T follicular helper cell (primary cell): ENCODE measurements around the gene USH2A.

Experiments
- DNase-seq: peaks from one replicate; pipeline ENCODE4 v3.0.0-alpha.2; 2020; ENCODE audit warnings: low read depth

USH2A gene

DNA sequence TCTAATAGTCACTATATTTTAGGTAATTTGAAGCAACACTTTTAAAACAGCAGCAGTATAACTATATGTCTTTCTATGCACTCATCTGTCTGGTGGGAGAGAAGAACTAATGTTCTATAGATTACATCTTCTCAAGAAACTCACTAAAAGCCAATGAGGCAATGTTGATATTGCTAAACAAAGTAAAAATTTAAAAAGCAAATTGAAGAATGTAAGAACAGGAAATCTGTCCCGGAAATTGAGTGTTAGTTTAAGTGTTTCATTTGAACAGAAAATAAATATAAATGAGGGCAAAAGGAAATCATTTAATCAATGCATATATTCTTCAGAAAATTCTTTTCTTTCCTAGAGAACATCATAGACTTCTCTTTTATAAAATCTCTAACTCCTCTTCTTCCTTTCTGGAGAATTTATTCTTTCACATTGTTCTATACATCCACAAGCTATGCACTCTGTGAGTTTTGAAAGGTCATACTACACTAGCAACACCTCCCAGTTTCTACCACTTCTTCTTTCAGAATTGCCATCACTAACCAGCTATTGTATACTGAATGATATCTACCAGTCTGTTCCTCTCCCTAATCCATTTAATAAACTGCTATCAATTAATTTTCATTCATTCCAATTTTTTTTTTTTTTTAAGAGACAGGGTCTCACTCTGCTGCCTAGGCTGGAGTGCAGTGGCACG, 153.0 kb downstream of the USH2A start:
- DNase-seq: no peak

GRCh38 chr1:216261631-216262030, 161.6 kb downstream of the USH2A start:
- DNase-seq: no peak

DNA sequence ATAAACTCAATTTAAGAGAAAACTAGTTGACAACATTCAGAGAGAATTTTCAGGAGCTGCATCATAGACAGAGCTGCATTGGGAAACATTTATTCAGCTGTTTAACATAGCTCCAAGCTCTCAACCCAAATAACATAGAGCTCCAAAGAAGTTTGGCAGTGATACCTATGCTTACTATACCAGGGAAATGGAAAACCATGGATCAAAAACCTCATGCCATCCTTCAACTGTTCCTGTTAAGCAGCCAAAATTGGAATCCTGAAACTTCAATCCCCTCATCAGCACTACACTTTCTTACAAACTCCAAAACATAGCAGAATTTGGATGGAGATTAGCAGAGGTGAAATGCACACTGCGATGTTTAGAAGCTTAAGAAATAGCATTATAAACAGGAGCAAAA, 164.4 kb downstream of the USH2A start:
- DNase-seq: no peak

DNA sequence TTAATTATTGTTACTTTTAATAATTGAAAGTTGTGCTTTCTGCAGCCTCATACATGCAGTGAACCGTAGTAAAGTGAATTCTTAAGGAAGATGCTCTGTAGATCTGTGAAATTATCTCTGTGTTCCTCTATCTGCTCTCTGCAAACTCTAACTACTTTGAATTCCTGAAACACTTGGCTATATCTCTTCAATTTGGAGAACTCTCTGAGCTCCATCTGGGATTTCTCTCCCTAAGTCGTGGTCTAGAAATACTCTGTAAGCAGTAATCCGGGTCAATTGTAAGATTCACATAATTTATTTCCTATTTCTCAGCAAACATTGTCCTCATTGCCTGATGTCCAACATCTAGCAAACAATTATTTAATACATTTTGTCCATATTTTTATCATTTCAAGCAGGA, 164.9 kb downstream of the USH2A start:
- no peak for DNase-seq

DNA sequence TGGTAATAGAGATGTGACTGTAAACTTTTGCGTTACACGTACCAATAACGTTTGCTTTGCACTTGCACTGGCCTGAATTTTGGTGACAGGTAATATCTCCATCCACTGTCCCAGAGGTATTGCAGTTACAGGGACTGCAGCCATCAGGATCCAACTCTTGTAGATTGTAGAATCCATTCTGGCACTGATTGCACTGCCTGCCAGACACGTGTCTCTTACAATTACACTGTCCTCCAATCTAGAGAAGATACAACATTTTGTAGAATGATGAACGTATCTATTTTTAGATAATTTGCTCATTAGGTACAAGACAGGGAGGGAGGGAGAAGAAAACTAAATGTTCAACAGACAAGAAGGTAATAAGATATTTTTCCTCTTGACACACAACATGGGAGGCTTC, 172.4 kb downstream of the USH2A start:
- DNase-seq: no peak

DNA sequence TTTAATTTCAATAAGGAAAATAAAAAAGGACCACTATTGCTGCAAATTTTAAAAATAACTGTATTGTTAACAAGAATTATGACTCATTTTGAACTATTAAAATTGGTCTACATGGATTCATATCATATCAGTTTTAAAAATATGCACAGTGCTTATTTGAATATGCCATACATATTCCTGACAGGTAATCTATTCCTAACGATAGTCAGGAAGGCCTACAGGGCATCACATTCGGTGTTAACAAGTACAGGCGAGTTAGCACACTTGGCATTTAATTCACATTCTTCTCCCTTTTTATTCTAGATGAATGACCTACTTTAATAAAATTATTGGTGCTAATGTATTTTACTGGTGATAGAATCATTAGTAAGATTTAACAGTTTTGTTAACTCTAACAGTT, 174.6 kb downstream of the USH2A start:
- no peak for DNase-seq

DNA sequence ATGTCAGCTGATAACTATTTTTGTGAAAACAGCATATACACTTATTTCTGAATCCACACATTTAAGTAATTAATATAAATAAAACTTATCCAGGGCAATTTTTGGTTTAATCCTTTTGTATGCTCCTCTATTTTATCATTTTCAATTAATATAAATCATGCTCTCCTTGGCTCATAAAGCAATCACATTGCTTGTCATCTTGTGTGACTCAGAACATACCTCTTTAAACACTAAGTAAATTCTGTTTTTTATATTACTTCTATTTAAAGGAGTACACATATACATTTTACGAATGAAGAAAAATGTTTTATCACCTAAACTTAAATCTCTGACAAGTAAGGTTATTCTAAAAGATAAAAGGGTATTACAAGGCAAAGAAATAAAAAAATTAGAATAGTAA, 175.3 kb downstream of the USH2A start:
- no peak for DNase-seq

DNA sequence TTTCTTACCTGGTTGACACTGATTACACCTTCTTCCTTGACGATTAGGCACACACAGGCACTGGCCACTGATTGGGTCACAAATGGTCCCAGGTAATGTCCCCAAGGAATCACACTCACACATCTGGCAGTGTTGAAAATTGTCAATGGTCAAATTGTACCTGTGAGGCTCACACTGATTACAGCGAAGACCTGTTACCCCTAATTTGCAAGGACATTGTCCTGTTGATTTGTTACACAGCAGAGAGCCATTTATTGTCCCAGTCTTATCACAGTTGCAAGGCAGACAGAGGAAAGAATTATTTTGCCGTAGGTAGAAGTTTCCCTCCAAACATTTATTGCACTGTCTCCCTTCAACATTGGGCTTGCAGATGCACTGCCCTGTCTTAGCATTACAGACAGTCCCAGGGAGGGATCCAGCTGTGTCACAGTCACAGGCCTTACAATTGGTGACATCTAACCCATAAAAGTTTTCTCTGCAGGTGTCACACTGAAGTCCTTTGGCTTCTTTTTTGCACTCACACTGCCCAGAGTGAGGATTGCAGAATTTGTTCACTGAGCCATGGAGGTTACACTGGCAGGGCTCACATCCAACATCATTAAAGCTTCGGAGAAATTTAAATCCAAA, 176.6 kb downstream of the USH2A start:
- DNase-seq: no peak

DNA sequence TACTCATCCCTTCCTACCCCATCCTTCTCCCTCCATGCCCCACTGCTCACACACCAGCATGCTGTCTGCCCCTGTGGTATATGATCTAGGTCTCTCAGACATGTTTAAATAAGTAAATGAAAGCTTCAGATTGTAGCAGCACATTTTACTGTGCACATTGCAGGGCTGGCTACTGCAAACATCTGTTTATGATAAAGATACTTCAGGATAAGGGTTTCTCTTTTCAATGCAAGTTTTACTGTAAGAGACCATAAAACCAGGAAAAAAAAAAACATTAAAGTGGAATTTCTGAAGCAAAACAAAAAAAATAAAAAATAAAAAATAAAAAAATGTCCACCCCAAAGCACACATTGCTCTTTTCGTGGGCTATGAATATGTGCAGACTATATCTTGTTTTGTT, 184.4 kb downstream of the USH2A start:
- no peak for DNase-seq

- no peak for DNase-seq
Observed at GRCh38 chr1:216237927-216238542, 185.2 kb downstream of the USH2A start.

GRCh38 chr1:216224233-216224632, 199.0 kb downstream of the USH2A start:
- no peak for DNase-seq

GRCh38 chr1:216223486-216223885, 199.8 kb downstream of the USH2A start:
- no peak for DNase-seq

DNA sequence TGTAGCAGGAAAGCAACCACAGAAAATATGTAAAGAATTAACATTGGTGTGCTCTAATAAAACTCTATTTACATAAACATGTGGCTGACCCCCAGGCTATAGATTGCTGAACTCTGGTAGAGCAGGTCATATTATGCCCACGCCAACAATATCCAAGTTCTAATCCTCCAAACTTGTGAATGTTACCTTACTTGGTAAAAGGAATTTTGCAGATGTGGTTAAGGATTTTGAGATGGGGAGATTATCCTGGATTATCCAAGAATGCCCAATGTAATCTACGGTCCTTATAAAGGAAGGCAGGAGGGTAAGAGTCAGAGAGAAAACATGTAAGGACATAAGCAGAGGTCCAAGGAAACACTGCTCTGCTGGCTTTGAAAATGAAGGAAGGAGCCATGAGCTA, 201.0 kb downstream of the USH2A start:
- no peak for DNase-seq

DNA sequence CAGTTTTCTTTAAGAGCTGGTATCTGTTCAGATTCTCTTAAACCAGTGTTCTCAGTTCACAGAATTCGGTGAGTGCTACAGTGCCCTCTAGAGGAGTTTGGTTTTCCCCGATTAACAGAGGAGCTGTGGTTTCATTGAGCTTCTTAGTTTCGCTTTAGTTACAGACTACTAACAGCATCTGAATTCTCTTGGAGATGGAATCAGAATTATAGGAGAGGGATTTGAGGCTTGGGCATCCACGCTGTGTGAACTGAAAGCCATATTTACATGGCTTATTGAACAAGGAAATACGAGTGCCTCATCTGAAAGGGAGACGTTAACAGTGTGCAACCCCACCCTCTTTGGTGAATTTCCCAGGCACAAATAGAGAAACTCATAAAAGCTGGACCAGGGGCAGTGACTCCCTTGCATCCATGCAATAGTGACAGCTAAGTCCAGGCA, 202.0 kb downstream of the USH2A start:
- DNase-seq: no peak

- no peak for DNase-seq
Observed at GRCh38 chr1:216216305-216216704, 206.9 kb downstream of the USH2A start.

- no peak for DNase-seq
Observed at GRCh38 chr1:216215169-216215568, 208.1 kb downstream of the USH2A start.

DNA sequence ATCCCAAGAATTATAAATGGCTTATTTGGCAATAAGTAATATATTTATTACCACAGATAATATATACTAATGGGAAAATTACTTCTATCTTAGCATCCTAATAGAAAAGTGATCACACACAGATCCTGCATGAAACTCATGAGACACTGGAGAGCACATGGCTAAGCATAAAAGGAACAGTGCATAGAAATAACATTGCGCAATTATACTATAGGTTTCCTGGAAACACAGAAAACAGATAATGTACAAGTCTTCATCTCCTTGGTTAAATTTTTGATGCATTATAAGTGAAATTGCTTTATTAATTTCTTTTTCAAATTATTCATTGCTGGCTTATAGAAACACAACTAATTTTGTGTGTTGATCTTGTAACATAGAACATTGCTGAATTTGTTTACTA, 210.4 kb downstream of the USH2A start:
- DNase-seq: no peak

DNA sequence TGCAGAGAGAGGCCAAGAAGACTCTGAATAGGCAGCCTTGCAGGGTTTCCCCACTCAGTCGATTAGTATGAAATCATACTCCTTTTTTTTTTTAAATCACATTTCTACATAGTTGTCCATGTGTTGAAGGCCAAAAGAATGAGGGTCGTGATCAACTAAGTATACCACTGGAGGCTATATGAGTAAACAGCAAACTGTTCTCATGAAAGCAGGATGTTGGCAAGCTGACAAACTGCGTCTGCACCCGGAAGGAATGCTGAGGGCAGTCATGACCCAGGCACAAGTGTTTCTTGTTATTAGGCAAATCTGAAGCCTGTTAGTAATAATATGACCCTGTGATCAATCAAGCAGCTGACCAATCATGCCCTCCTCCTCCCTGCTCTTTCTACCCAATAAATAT, 213.2 kb downstream of the USH2A start:
- DNase-seq: no peak

DNA sequence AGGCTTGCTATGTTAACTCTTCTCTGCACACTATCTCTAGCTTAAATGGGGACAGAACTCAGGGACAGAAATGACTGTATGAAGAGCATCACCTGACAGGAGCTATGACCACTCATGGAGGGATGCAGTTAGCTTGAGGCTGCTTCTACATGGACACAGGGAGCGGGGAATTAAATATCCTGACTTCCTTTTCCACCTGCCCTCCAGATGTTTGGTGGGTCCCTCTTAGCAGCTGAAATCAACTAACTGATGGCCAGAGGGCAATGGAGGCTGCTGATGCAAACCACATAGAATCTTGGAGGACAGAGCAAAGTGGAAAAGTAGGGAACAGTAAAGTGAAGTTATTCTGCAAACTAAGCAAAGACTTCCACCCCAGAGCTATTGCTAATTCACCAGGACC, 214.1 kb downstream of the USH2A start:
- DNase-seq: no peak

- DNase-seq: no peak
Observed at GRCh38 chr1:216207154-216207553, 216.1 kb downstream of the USH2A start.

DNA sequence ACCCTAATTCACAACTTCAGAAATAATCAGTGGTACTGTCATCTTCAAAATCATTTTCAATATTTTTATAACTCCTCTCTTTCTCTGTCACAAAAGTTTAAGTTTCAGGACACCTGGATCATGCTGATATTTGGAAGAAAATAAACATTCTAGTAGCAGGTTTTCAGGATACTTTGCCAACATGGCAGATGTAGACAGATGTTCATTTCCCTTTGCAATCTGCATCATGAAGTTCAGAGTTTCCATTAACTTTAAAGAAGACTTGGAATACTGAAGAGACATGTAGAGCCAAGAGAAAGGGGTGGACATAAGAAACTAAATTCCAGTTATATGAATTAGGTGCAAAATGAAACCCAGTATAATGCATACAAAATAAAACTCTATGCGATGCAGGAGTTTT, 218.1 kb downstream of the USH2A start:
- no peak for DNase-seq

GRCh38 chr1:216201946-216202345, 221.3 kb downstream of the USH2A start:
- no peak for DNase-seq

DNA sequence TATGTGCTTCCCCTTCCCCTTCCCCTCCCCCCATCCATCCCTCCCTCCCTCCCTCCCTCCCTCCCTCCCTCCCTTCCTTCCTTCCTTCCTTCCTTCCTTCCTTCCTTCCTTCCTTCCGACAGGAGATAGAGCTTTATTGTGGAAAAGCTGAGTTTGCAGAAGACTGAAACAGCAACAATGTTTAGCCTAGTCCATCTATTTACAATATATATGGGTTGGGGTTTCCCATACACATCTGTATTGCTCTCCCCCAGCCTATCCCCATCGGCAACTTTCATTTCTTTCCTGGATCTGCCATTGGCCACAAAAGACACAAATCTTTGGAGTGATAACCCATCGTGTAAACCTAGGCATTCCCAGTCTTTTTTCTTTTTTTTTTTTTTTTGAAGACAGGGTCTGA, 222.3 kb downstream of the USH2A start:
- no peak for DNase-seq

DNA sequence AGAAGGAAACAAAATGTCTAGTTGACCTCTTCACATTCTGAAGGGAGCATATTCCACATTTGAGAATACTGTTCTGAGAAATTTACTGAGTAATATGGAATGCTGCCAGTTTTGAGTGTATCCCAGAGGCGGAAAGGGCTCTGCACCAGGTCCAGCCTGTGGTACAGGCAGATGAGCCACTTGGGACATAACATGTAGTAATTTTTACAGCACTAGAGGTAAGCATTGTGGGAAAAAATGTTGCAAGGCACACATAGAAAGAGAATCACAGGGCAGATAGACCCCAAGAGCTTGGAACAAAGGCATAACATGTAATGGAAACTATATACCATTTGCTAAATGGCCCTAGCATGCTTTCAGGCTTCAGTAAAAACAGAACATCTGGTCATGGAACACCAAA, 228.5 kb downstream of the USH2A start:
- DNase-seq: no peak
